OCI-LY1 (cell line): ENCODE results near the gene OTULINL.

Experiments
- H2AFZ ChIP-seq: fragments of 200-600 bp; sonication (generic), shearing (Covaris generic); 2 replicates; pipeline ENCODE4 v1.6.0; 2014; ENCODE audit warnings: antibody characterized with exemption, mild to moderate bottlenecking, low read length
- H3F3A ChIP-seq: fragments of 200-600 bp; sonication (generic), shearing (Covaris generic); 2 replicates; pipeline ENCODE4 v1.6.0; 2014; ENCODE audit warnings: mild to moderate bottlenecking, antibody characterized with exemption, low read length, moderate library complexity; ENCODE audit not compliant: insufficient read depth
- H3K27ac ChIP-seq: fragments of 200-600 bp; sonication (generic); 2 replicates; pipeline ENCODE4 v1.5.1; 2014; ENCODE audit warnings: low read length, mixed run types, mild to moderate bottlenecking, low read depth; ENCODE audit not compliant: poor library complexity, severe bottlenecking
- H3K27me3 ChIP-seq: fragments of 200-600 bp; sonication (generic); 2 replicates; pipeline ENCODE4 v1.6.0; 2014; ENCODE audit warnings: antibody characterized with exemption, mild to moderate bottlenecking, low read length, moderate library complexity; ENCODE audit not compliant: insufficient read depth
- H3K36me3 ChIP-seq: fragments of 200-600 bp; sonication (generic); 2 replicates; pipeline ENCODE4 v1.6.1; 2014; ENCODE audit warnings: mild to moderate bottlenecking, antibody characterized with exemption, low read length, moderate library complexity, mixed read lengths; ENCODE audit not compliant: insufficient read depth
- H3K4me1 ChIP-seq: fragments of 200-600 bp; sonication (generic); 2 replicates; pipeline ENCODE4 v1.5.1; 2014; ENCODE audit warnings: mild to moderate bottlenecking, low read length, moderate library complexity; ENCODE audit not compliant: insufficient read depth, severe bottlenecking
- H3K4me2 ChIP-seq: fragments of 200-600 bp; sonication (generic), shearing (Covaris generic); 2 replicates; pipeline ENCODE4 v1.6.1; 2014; ENCODE audit warnings: low read length
- H3K4me3 ChIP-seq: fragments of 200-600 bp; sonication (generic); 2 replicates; pipeline ENCODE4 v1.5.1; 2014; ENCODE audit warnings: low read length, low read depth, mild to moderate bottlenecking, mixed read lengths; ENCODE audit not compliant: poor library complexity, severe bottlenecking
- H3K79me2 ChIP-seq: fragments of 200-600 bp; shearing (Covaris generic); 2 replicates; pipeline ENCODE4 v1.6.1; 2016; ENCODE audit warnings: mixed run types, low read length, mixed read lengths; ENCODE audit not compliant: insufficient read depth
- H3K9ac ChIP-seq: fragments of 200-600 bp; sonication (generic), shearing (Covaris generic); 2 replicates; pipeline ENCODE4 v1.6.1; 2014; ENCODE audit warnings: mild to moderate bottlenecking, low read length, mixed read lengths
- H3K9me2 ChIP-seq: fragments of 200-600 bp; sonication (generic), shearing (Covaris generic); 2 replicates; pipeline ENCODE4 v1.6.1; 2014; ENCODE audit warnings: low read depth, mild to moderate bottlenecking, low read length, mixed read lengths
- H3K9me3 ChIP-seq: fragments of 200-600 bp; shearing (Covaris generic); 2 replicates; pipeline ENCODE4 v1.6.1; 2014; ENCODE audit warnings: low read length, mixed read lengths
- H4K20me1 ChIP-seq: fragments of 200-600 bp; sonication (generic), shearing (Covaris generic); 2 replicates; pipeline ENCODE4 v1.6.0; 2016; ENCODE audit warnings: mild to moderate bottlenecking, low read length; ENCODE audit not compliant: insufficient read depth
- EZH2 ChIP-seq: fragments of 200-600 bp; sonication (generic), shearing (Covaris generic); IDR thresholded peaks from 2 replicates; pipeline ENCODE4 v1.8.0; 2017; ENCODE audit warnings: borderline replicate concordance, mixed run types, mild to moderate bottlenecking, antibody characterized with exemption, low read length, moderate library complexity, mixed read lengths
- TF ChIP-seq, protein P1 (sequence below): fragments of 200-600 bp; sonication (generic), shearing (Covaris generic); IDR thresholded peaks from 2 replicates; pipeline ENCODE4 v1.5.1; 2017; ENCODE audit warnings: mild to moderate bottlenecking, antibody characterized with exemption, low read length, moderate library complexity, mixed read lengths

OTULINL gene

DNA sequence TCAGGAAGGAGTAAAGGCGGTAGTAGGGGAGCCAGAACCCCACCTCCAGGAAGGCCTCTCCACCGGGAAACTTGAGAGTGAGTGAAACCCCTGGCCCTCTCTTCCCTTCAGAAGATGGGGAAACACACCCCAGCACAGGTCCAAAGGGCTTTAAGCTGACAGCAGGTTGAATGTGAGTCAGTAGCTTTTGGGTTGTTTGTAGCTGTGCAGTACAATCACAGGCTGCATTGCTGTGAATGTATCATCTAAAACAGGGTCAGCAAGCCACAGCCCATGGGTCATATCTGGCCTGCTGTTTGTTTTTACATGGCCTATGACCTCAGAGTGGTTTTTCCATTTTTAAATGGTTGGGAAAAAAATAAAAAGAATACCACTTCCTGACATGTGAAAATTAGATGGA is 10.0 kb downstream of the OTULINL start:
- Histone ChIP-seq H3K4me1 (no peaks in the 10 kb centered on the region), H3K79me2 (no peaks in the 10 kb centered on the region), H3K27me3 (no peaks in the 10 kb centered on the region), H3K4me2 (no peak overlapping the region), H3K9me3 (no peaks in the 10 kb centered on the region), H3K36me3 (no peaks in the 10 kb centered on the region), H3K9me2 (no peaks in the 10 kb centered on the region), H3K4me3 (no peak overlapping the region), H4K20me1 (no peaks in the 10 kb centered on the region), H3K9ac (no peak overlapping the region), H3K27ac (no peak overlapping the region), H3F3A (no peaks in the 10 kb centered on the region), H2AFZ (no peak overlapping the region)
- TF ChIP-seq, protein P1, sequence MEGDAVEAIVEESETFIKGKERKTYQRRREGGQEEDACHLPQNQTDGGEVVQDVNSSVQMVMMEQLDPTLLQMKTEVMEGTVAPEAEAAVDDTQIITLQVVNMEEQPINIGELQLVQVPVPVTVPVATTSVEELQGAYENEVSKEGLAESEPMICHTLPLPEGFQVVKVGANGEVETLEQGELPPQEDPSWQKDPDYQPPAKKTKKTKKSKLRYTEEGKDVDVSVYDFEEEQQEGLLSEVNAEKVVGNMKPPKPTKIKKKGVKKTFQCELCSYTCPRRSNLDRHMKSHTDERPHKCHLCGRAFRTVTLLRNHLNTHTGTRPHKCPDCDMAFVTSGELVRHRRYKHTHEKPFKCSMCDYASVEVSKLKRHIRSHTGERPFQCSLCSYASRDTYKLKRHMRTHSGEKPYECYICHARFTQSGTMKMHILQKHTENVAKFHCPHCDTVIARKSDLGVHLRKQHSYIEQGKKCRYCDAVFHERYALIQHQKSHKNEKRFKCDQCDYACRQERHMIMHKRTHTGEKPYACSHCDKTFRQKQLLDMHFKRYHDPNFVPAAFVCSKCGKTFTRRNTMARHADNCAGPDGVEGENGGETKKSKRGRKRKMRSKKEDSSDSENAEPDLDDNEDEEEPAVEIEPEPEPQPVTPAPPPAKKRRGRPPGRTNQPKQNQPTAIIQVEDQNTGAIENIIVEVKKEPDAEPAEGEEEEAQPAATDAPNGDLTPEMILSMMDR = no peak
- TF ChIP-seq EZH2 = no peak

DNA sequence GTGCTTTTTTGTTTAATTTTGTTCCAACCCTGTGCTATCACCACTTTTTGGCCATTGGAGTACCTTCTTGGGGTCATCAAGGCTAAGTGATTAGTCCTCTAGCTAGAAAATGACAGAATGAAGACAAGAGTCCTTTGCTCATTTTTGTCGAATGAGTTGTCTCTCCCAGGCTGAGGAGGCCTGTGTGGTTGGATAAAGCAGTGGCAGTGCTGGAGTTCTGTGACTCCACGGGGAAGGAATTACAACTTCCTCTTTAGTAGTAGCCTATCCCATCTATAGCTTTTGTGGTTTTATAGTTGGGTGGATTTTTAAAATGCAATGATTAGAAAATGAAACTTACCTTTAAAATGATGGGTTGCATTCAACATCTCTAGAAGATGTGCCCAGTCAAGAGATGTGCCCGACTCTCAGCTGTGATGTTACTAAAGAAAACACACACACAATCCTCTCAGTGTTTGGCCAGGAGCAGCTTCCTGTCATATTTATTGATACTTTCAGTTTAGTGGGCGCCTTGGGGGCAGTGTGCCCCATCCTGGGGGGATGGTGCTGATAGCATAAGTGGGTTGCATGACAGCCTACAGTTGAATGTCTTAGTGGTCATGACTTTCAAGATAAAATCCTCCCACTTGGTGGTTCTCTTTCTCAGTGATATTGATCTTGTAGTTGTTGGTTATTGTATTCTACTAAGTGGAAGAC is 11.9 kb downstream of the OTULINL start:
- Histone ChIP-seq H2AFZ (no peak overlapping the region), H3K36me3 (no peaks in the 10 kb centered on the region), H3K4me2 (no peak overlapping the region), H3K9ac (no peak overlapping the region), H4K20me1 (no peaks in the 10 kb centered on the region), H3K79me2 (no peaks in the 10 kb centered on the region), H3F3A (no peaks in the 10 kb centered on the region), H3K4me3 (no peak overlapping the region), H3K4me1 (no peaks in the 10 kb centered on the region), H3K27me3 (no peaks in the 10 kb centered on the region), H3K9me2 (no peaks in the 10 kb centered on the region), H3K9me3 (no peaks in the 10 kb centered on the region), H3K27ac (no peak overlapping the region)
- TF ChIP-seq, protein P1 = no peak
- TF ChIP-seq EZH2 = no peak

DNA sequence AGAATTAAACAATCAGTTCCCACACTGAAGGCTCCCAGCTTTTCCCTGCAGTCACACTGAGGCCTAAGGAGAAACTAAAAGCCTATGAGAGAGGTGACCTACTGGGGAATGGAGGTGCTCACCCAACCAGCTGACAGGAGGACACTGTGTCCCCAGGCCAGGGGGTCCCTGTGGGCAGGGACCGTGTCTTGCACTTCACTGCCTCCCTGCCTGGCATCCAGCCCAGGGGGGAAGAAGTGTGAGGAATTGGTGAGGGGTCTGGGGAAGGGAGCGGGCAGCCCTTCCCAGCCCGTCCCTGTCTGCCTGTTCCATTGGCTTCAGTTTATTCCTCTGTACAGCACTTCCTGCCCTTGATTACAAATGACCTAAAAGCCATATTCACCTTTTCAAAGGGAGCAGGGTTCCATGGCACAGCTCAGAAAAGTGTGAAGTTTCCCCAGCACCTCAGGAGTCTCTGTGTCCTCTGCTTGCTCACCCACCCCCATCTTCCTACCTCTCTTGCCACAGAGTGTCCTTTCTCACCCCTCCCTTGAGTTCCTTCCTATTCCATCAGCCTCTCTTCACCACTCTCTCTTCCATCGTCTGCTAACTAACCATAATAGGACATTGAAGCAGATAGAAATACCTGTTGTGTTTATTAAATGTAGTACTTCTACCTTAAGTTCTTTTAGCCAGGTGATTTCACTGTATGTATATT is 12.9 kb downstream of the OTULINL start:
- no peaks in the 10 kb centered on the region for H4K20me1 ChIP-seq
- no peak overlapping the region for H3K27ac ChIP-seq
- H3K9ac ChIP-seq = no peak overlapping the region
- no peak overlapping the region for H2AFZ ChIP-seq
- H3K79me2 ChIP-seq = no peaks in the 10 kb centered on the region
- no peaks in the 10 kb centered on the region for H3F3A ChIP-seq
- H3K27me3 ChIP-seq = no peaks in the 10 kb centered on the region
- TF ChIP-seq, protein P1 = no peak
- TF ChIP-seq EZH2 = no peak
- no peak overlapping the region for H3K4me2 ChIP-seq
- no peaks in the 10 kb centered on the region for H3K36me3 ChIP-seq
- no peak overlapping the region for H3K4me3 ChIP-seq
- H3K9me3 ChIP-seq = no peaks in the 10 kb centered on the region
- no peaks in the 10 kb centered on the region for H3K9me2 ChIP-seq
- no peaks in the 10 kb centered on the region for H3K4me1 ChIP-seq
